NCI-H82 (cell line): ENCODE results near the gene SOX6.

Source experiments
- DNase-seq: peaks from one replicate; lab custom pipeline; 2025; lab: John Stamatoyannopoulos, UW

SOX6 gene

DNA sequence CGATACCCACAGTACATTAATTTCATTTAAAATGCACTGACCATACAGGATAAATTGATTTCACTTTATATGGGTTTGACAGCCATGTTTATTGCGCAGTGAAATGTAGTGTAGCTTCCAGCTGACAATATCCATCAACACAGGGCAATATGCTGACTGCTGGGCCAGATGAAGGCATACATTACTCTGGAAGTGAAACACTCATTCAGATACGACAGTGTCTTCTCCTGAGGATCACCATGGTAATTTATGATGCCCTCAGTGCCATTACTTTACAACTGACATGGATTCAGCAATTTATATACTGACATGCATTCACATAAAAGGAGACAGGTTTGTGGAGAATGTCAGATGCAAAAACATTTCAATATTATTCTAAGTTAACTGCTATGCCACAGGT is 365.1 kb downstream of the SOX6 start:
- DNase-seq = no peak

DNA sequence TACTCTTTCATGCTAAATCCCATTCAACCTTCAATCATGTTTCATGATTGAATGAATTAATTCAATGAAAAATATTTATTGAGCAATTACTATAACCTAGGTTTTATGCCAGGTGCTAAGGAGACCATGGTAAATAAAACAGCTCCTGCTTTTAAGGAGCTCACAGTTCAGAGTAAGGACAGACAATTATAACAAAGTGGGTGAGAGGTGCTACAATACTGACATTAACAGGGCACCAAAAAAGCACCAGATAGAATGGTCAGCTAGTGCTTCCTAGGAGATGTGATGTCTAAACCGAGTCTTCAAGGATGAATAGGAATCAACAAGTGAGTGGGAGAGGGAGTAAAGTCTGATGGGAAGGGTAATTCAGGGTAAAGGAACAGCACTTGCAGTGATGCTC is 366.7 kb downstream of the SOX6 start:
- DNase-seq = no peak

DNA sequence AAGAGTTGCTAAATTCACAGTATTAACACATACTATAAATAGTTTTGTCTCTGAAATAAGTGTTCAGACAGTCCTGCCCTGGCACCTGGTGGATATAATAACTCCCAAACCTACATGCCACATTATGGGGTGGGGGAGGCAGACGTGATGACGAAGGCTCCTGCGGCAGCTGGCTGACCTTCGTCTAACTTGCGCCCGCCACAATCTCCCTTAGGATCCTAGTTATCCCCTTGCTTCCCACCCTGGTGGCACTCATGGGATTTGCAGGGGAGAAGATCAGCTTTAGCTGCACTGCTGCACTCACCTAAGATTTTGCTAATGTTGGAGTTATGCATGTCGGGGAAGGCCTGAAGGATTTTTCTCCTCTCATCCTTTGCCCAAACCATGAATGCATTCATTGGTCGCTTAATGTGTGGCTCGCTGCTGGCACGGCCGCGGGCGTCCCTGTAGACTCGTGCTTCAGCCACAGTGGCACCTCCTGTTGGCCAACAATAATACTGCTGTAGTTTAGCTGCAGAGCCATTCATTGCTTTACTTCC is 367.6 kb downstream of the SOX6 start:
- peak; percentile 5 for DNase-seq

DNA sequence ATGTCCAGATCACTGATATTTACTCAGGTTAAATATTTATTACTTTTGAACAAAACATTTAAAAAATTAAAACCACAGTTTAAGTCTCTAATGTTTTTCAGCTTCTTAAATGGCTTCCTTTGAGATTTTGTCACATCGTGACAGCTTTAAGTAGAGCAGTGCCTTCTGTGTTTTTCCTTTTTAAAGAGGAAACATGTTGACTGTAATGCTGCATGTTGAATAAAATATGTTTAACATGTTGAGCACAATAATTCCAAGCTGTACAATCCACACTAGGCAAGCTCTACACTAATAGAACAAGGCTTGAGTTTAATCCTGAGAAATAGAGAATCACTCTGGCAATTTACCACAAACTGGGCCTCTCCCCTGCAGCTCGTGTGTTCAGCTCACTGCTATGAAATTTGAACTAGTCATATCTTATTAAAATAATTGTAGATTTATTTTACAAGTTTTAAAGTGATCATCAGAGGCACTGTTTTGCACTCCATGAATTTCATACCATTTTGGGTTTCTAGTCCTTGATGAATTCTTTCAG is 368.3 kb downstream of the SOX6 start:
- DNase-seq = no peak

DNA sequence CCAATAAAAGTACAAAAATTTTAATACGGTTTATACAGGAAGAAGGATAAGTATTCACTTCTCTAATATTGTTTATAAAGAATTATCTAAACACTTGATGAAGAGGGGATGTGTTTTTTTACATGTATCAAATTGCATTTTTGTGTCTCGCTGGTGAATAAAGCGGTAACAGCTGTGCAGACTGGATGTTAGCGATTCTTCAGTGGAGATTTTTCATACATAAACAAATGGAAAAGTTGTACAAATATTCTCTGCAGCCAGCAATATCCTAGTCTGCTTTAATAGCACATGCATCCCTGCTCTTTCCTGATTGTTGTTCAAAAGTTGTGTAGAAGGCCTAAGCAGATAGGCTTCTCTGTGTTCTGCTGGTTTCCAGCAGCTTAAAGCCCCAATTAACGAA is 369.3 kb downstream of the SOX6 start:
- no peak for DNase-seq

DNA sequence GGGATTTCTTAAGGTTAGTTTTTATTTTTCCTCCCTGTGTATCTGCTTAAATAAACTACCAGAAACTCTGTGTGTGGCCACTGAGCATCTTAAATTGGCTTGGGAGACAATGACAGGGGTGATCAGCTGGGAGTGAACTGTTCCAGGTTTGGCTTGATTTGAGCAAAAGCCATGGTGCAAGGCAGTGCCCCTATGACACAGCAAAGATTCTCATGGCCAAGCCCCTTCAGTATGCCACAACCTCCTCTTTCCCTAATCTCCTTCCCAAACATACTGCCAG is 370.5 kb downstream of the SOX6 start:
- no peak for DNase-seq

DNA sequence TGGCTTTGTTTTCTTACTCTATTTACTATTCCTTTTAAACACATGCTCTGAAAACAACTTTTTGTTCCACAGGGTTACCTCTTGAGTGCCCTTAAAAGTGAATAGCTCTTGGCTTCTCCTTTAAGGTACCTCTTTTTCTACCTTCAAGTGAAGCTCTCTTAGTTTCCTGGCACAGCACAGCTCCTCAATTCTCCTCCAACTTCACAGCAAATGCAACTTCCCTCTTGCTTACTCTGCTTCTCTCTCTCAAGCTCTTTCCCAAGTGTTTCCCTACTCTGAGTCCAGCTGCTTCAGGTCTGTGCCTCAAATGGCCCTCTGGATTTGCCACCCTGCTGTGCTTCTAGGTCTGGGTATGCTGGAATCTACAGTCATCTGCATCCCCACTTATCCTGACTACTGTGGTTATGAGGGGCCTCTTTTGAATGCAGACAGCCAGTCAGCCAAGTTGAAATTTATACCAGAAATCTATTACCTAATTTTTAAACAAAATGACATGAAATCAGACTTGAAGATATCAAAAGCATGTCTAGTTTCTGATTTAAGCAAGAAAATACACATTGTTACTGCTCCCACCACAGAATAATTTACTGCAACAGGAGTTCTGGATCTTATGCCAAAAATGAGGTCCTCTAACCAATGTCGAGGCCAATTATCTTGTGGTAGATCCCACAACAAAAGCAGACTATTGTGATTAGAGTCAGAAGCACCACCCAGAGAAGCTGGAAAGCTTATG is 371.1 kb downstream of the SOX6 start:
- DNase-seq = no peak

DNA sequence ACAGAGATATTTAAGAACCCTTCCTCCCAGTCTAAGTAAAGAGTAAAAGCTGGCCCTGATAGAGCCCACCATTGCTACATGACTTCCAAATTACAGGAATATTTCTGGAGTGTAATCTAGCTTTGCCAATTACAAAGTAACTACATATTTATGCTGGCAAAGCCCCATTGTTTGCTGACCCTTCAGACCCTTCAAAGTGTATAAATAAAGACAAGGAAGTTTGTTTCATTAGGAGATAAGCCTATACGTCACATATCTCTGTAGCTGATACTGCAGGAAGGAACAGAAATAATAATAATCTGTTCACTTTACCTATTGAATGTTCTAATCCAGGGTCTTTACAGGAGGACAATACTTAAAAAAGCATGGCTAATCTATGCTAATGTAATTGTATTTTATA is 375.1 kb downstream of the SOX6 start:
- DNase-seq = no peak

DNA sequence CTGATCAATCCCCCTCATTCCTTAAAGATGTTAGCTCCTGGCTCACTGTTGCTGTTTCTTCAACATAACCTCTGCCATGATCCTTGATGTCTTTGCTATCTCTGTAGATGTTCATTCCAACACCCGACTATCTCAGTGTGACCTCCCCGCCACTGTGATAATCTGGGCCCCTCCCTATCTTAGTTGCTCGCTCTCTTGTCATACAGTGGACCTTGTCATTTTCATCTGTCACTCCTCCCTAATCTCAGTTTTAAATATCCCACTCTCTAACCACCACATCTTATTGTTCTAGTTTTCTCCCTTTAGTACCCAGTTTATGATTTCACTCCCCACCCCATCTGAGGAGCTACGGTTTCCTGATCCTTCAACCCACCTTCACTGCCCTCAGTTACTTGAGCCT is 379.2 kb downstream of the SOX6 start:
- no peak for DNase-seq

DNA sequence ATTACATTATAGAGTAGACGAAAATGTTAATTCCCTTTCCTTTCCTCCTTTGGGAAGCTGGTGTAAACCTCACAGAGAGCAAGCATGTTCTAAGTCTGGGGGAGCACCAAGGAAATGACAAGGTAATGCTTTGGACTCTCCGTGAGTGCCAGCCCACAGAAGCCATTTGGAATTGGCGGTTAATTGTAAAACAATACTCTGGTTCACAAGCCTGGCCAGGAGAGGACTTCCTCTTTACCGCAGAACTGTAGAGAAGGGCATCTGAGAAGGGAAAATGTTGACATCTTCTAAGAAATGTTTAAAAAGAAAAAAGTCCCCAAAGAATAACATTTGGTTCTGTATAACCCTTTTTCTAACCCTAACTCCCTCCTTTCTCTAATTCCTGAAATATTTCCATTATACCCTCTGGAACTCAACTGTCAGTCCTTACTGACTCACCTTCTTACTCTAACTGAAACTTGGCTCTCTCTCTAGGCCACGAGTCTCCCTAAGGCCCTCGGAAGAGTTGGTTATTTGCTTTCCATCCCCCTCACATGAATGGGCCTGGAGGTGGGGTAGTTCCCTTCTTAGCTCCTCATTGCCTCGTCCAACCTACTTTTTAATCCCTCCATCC is 379.8 kb downstream of the SOX6 start:
- no peak for DNase-seq

DNA sequence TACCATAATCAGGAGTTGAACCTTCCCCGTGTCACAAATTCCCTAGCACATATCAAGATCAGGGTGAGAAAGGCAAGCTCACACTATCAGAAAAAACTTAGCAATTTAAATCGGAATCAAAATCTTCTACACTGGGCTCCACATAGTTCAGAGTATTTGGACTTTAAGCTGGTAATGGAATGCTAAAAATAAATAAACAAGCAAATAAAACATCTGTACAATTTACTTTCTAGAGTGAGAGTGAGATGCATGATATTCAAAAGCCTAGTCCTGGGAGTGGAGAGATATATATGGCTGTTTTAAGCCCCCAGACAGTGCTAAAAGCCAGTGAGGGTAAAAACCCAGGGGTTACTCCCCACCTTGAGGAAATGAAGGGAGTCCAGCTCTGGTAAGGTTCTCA is 380.6 kb downstream of the SOX6 start:
- DNase-seq = no peak

DNA sequence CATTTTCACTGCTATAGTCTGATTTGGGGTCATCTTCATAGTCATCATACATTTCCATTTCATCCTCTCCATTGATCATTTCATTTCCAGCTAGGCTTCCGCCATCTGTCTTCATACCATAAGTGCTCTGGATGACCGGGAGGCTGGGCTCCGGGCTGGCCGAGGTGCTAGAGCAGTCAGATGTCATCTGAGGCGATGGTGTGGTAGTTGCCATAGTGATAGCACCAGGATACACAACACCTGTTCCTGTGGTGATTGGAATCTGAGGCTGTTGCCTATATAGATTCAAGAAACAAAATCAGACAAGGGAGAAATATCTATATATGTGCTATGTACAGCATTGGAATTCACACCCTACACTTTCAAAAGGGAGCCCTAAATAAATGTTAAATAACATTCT is 383.5 kb downstream of the SOX6 start:
- DNase-seq = peak; percentile 67

DNA sequence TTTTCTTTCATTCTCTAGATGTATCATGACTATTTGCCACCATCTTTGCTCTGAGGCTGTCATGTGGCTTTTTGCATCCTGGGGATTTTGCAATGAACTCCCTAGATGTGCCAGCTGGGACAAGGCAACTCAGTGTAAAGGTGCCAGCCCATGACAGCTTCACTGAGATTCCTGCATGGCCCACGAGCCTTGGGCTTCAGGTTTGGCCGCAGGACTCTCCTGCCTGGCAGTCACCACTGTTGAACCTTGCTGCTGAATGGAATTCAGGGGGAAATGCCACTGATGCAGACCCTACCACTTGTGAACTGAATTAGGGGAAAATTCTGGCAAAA is 385.2 kb downstream of the SOX6 start:
- DNase-seq = no peak

DNA sequence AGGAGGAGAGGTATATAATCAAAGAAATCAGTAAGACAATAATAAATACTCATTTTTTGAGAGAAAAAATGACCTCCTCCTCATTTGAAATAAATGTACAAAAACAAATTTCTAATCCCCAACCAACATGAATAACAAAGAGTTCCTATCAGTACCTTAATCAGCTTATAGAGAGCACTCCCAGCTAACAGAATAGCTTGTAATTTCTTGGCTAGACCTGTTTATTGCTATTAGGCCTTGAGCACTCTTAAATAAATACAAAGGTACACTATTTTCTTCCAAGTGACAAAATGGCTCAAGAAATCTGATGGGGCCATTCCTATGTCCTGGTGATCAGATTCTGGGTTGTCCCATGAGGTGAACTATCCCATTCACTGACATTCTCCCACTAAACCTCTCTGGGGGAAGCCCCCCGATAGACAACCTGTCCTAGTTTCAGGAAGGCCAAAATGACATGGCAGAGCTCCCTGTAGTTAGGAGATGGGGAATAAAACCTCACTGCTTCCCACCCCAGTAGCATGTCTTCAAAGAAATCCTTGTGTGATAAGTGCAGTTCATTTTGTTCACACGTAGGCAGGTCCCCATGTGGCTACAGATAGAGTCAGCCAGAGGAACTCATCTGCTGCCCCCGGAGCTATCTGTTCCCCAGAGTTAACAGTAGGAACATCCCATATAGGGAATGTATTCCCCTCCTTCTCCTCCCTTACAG is 385.7 kb downstream of the SOX6 start:
- DNase-seq = peak; percentile 48

DNA sequence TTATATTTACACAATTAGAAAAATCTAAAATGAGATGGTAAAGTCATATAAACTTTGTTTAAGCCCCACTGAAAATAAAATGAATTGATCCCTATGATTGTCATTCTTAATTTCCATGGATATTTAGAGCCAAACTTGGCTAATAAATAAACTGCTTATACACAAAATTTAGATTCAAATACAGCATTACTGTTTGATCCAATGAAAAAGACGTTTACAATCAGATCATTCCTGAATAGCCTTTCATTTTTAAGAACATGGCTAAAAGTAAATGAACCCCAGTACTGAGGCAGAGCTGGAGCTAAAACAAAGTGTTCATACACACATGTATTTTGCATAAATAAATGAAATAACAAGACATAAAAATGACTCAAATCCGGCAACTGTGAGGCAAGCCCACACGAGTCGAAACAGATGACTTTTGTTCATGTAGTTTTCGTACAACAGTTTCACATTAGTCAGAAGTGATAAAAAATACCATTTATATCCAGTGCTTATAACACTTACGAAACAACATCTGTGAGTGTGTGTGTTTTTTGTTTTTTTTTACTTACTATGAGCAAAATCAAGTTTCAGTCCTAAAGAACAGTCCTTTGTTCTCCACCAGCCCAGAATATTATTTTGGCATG is 386.5 kb downstream of the SOX6 start:
- no peak for DNase-seq

DNA sequence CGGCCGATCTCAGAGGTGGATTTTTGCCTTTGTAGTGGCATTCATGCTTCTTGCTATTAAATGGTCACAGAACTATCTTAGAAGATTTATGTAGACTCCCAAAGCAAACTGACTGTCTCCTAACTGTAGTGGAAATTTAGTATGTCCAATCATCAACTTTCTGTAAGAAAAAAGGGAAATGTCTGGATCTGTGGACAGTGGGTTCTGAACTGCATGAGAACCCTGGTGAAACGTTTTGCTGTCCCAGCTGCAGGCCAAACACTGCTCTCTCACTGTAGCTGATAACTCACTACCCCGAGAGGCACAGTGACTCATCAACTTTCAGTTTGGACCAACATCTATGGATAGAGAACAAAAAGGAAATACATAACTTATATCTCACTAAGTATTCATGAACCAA is 387.1 kb downstream of the SOX6 start:
- peak; percentile 4 for DNase-seq

DNA sequence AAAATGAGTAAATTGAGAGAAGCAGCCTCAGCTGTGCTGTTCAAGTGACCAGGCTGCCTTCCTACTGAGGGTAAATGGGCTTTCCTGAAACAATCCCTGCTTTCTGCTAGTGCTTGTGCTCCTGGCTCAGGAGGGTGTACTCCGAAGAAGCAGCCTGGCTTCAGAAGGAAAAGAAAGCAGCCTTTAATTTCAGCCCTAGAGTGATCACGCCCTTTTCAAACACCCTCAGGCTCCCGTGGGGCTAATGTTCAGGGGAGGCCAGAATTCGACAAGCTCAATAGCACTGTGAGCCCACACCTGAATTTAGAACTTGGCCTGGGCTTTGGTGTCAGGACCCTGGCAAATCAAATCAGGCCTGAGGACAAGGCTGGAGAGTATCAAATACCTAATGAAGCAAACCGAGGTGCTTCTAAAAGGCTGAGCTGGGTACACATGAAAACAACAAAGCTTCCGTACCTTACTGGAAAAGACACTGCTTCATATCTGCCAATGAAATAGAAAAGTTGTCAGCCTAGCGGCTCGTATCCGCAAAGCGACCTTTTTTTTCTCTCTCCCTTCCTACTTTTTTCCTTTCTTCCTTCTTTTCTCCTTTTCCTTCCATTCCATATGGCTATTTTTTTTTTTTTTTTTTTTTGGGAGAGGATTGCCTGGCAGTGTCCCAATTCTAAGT is 387.8 kb downstream of the SOX6 start:
- DNase-seq = no peak

DNA sequence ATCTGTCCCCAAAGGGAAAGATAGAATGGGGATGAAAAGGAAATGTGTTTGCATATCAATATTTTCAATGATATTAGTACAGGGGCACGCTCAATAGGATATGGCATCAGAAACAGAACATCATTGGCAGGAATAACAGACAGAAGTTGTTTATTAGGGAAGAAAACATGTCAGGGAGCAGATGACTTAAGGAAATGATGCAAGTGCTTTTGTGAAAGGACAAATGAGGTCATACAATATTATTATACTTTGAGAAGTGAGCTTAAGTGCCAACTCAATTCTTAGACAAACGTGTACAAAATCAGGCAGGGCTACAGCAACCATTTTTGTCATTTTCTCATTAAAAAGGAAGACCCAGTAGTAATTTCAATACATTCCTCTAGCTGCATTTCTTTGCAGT is 388.4 kb downstream of the SOX6 start:
- DNase-seq = no peak

DNA sequence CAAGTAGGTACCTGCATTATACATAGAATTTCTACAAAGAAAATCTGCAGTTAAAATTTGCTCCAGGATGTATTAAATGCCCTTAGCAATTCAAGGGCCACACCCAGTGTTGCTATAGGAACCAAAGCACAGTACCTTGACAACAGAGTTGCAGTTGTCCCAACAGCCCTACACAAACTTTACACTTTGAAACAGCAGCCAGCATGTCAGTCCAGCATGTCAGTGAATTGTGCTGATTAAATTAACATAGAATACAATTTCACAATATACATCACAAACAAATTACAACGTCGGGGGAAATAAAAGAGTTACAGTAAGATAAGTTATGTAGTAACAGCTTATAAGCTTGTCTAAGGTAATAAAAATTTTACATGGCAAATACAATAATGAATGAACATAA is 389.2 kb downstream of the SOX6 start:
- DNase-seq = no peak

DNA sequence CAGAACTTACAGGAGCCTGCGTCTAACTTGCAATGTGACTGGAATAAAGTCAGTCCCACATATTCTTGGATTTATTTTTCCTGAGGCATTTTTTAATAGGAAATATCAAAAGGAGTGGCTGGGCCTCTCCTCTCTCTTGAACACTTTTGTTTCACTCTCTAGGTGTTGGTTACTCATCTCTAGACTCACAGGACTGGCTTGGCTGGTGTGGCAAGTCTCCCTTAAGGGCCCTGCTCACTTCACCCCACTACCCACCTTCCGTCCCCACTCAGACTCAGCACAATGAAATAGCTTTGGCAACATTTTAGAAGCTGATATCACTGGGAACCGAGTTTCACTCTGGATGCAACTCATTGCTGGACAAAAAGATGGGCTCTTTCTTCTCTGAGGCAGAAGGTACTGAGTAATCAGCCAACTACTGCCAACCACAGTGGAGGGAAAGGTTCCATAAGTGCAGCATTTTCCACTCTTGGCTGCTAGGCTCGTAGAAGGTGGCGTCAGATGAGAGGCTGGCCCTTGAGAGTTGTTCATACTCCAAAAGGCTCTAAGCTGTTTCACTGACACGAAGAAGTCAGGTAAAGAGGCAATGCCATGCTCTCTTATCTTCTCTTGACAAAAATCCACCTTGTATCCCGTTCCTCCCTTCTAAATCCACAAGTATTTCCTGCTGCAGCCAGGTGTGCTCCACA is 390.6 kb downstream of the SOX6 start:
- no peak for DNase-seq

DNA sequence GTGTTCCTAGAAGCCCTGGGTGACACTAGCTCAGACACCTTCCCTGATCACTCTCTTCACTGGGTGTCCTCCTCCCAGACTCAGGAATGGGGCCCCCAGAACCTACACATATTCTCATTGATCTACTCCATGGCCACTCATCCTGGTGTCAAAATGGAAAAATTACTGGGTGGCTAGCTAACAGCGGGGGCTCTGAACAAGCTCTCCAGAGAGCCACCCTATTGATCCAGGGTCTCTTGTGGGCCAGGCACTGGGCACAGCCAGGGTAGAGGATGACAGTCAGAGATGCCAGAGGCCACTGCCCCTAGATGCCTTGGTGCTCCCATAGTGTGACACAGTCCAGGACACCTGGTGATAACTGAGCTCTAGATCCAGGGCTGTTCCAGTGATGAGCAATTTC is 393.1 kb downstream of the SOX6 start:
- DNase-seq = no peak

DNA sequence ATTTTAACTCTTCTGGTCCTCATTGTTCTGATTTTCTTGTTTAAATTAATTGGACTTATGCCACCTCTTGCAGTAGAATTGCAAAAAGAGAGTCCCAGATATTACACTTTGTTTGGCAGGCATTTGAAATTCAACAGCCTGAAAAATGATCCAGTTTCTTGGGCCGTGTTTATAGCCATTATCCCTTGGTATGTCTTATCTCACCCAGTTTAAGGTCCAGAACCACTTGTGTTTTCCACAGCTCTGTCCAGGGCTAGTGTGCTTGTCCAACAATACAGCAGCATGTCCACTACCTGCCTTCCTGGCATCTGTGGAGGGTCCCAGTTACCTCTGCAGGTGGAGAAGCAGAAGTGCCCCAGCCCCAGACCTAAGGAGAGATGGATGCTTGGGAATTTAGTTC is 397.4 kb downstream of the SOX6 start:
- DNase-seq = no peak
